ENCODE data around the gene SLC1A7.

Gene SLC1A7

DNA sequence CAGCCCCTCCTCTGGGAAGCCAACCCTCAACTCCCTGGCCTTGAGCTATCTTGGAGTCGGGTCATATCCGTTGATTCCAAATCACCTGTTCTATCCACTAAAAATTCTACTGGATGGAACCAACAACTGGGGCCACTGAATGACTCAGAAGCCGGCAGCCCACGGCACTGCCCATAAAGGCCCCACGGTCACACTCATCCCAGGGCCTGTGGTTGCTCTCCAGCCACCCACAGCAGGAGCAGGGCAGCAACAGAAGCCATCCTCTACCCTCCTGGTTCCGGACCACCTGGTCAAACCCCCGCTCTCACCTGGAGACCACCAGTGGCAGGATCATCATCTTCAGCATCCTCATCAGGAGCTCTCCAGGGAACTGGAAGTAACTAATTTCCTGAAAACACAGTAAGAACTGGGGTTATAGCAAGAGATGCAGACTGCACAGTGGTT lies 8.4 kb downstream of the SLC1A7 start:
- no peak for DNase-seq

DNA sequence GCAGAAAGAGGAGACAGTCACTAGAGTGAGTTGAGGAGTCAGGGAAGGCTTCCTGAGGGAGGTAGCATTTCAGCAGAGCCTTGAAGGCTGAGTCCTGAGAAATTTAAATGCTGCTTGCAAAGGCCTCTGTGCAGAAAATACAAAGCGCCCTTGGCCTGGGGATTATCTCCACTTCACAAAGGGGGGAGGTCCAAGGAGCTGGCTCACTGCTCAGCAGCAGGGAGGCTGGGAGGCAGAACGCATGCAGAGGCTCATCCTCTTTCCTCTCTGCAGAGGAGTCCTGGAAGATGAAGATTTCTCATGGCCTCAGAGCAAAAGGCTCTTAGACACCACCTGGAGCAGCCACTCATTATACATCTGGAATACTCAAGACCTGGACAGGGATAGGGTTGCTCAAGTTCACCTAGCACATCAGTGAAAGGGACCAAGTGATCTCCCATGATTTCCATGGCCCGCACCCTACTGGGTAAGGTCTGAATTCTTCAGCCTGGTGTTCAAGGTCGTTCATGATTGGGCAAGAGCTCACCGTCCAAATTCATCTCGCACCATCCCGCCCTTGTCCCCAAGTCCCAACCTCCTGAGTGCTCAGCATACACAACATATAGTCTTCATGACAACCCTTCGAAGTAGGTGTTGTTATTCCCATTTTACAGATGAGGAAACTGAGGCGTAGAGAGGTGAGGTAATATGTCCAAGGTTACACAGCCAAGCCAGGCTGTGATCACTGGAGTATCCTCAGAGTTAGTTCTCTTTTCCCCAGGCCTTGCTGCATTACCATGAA lies 9.0 kb downstream of the SLC1A7 start:
- no peak for DNase-seq

DNA sequence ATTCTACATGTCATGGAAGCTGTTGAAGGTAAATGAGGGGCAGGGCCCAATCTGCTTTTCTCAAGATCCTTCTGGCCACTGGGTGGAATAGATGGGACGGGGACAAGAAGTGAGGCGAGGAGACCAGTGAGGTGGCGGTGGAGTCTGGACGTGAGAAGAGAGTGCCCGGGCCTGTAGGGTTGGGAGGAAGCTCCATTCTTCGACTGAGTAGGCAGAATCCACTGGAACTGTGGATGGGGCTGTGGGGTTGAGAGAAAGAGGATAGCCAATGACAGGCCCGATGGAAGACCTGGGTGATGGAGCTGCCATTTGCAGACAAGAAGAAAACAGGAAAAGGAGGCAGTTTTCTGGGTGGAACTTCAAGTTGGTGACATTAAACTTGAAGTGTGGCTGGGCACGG lies 10.3 kb downstream of the SLC1A7 start:
- DNase-seq, result no peak

DNA sequence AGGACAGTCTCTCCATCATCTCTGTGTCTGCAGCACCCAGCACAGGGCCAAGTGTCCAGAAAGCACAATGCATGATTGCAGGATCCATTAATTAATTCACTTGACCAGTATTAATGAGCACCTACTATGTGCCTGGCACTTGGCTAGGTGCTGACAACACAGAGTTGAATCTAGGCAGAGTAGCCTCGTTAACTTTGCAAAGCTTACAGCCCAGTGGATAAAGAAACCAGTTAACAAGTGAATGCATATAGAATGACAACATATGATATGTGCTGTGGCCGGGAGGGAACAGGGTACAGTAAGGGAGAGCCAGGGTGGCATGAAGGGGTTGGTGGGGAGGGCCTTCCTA lies 10.9 kb downstream of the SLC1A7 start:
- no peak for DNase-seq

DNA sequence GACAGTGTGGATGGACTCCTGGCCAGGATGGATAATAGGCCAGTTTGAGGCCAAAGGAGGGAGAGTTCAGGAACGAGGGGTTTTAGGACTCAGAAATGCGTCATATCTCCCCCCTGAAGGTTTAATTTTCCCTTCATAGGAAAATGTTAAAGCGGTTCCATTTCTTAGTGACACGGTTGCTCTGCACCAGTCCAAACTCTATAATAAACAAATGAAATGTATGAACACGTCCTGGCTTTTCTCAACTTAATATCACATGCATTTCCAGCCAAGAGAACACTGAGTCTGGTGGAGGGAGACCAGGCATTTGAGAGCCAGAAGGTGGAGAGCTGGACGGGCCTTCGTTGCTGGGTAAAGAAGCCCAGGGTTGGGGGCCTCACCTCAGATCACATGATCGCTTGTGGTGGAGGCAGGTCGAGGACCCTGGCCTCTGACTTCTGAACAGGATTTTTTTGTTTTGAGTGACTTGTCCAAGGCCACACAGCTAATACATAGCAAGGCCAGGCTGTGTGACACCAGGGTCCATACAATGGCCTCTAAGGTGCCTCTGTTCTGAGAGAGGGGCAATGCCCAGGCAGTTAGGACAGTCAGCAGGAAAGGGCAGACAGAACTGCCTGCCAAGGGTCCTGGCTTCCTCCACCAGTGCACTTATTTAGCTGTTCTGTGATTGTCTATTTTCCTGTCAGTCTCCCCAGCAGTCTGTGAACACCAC lies 11.4 kb downstream of the SLC1A7 start:
- DNase-seq, result no peak

GRCh38 chr1:53130598-53130877 lies 11.9 kb downstream of the SLC1A7 start:
- no peak for DNase-seq

GRCh38 chr1:53129891-53130597 lies 12.4 kb downstream of the SLC1A7 start:
- no peak for DNase-seq

DNA sequence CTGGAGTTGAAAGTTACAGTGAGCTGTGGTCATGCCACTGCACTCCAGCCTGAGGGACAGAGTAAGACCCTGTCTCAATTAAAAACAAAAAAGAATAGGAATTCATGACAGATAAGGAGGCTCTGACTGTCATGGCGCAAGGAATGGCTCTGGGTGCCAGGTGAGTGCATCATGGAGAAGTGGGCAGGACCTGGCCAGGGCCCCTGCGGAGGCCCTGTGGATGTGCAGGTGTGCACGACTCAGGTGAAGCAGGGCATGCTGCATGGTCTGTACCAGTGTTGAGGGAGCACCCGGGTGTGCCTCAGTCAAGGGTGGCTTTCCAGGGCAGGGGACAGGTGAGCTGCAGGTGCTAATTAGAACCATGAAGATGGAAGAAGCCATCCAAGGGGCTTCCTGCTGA lies 14.0 kb downstream of the SLC1A7 start:
- DNase-seq, result no peak

GRCh38 chr1:53127546-53127945 lies 14.9 kb downstream of the SLC1A7 start:
- DNase-seq, result no peak

GRCh38 chr1:53126495-53126894 lies 15.9 kb downstream of the SLC1A7 start:
- DNase-seq, result no peak

- no peak for DNase-seq
Measured at GRCh38 chr1:53125623-53126360, 16.6 kb downstream of the SLC1A7 start.

DNA sequence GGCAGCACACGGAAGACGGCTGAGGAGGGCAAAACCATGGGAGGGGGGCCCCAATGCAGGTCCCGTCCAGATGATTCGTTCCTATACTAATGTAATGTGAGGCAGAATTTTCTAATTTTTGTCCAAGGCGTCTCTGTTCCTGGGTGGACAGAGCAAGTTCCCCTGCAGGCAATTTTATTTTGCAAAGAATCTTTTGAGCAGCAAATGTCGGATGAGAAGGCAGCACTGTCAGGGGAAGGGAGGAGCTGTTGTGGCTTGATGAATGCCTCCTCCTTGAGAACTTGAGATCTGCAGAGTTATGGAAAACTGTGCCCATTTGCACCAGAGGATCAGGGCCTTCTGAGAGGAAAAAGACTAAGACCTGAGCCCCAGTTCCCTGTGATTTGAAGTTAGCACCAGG lies 17.3 kb downstream of the SLC1A7 start:
- no peak for DNase-seq

- DNase-seq, result no peak
Measured at GRCh38 chr1:53123453-53124140, 18.8 kb downstream of the SLC1A7 start.

DNA sequence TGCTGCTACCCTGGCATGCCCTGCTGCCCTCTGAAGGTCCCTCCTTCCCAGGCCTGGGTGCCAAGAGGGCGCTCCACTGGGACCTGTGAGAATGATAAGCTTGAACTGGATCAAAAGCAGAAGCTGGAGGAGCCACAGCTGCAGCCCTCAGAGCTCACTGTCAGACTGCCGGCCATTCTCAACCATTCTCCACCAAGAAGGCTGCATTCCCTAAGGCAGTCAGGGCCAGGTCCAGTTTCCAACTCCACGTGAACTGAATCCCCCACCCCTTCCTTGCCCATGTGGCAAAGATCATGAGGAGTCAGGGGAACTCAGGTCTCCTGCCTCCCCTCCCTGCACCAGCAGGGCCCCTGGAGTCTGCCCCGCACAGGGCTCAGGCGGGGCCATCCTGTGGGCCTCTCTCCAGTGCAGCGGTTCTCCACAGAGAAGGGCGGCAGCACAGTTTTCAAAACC lies 19.5 kb downstream of the SLC1A7 start:
- no peak for DNase-seq

GRCh38 chr1:53122201-53122885 lies 20.1 kb downstream of the SLC1A7 start:
- peak in 2 of 56 donors; percentile 6 to 9 for DNase-seq

DNA sequence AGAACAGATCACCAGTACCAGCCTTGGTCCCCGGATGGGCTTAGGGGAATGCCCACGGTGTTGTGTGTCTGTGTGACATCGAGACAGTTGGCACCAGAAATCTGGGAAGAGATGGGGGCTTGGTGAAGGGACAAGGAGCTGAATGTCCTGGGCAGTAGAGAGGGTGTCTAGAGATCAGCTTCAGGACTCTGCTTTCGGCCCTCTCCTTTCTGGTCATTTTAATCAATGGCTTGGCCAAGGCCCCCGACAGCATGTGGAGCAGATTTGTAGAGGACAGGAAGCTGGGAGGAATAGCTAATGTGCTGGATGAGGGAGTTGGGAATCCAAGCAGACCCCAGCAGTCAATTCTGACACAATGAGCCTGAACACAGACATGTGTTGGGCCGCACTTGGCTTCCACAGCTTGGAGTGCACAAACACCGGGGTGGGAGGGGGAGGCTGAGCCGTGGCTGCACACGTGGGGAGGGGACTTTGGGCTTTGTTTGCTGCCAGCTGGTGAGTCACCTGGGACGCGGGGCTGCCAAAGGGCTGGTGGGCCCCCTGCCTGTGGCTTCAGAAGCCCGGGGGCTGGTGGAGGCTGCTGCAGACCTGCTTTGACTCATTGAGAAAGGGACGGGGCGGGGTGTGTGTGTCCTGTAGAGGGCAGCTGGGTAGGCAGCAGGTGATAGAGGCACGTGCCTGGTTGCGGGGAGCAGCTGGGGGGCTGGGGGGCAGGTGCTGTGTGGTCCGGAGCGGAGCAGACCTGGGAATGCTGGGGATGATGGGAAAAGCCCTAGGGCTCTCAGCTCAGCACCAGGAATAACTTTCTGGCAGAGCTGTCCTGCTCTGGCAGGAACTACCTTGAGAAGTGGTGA lies 20.9 kb downstream of the SLC1A7 start:
- DNase-seq, result peak in 3 of 56 donors; percentile 9 to 21 (median 9)

DNA sequence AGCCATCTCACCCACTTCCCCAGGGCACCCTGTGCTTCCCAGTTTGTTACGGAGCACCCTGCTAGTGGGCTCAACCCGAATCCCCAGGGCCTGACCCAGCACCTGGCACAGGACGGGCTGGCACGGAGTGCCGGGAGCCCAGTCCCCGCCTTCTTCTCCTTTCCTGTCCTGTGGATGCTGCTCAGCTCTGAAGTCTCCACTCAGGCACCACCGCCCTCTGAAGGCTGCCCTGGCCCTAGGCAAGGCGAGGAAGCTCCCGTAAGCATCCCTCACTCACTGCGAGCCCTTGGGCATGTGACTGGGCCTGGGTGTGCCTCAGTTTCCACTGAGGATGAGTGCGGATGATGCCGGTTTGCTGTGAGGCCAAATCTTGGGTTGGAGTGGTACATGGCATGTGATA lies 21.8 kb downstream of the SLC1A7 start:
- no peak for DNase-seq

- DNase-seq, result no peak
Measured at GRCh38 chr1:53117836-53118235, 24.6 kb downstream of the SLC1A7 start.

DNA sequence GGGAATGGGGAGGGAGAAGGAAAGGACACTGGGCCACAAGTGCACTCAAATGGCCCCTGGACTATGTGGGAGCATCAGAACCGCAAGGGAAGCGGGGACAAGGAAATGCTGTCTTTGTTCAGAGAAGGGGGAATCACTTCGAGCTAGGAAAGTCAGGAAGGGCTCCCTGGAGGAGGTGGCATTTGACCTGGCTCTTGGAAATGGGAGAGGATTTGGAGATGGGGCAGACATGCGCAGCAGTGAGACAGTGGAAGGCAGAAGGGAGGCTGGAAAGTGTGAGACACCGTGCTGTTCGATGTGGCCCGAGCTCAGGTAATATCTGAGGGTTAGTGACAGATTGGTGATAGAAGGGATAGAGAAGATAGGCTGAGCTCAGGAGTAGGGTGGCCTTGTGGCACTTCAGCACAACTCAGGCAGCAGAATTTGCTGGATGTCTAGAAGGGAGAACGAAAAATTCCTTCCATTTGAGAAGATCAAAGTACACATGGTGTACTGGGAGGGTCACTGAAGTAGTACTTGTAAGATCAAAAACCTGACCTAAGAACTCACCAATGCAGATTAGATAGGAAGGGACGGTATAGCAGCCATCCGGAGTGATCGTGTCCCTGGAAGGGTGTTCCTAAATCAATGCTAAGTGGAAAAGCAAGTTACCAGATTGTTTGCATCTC lies 25.4 kb downstream of the SLC1A7 start:
- DNase-seq, result no peak

Measured in nucleus accumbens (tissue), 56 donors.